Measurements from ENCODE around the gene RBPMS2. TPM values are rescaled to one million over a fixed set of nuclear protein-coding genes. Genes with fewer than 3 reads are reported as not detected.
"Not testable (repeated sequence)": the region's sequence is repeated elsewhere in the genome, so short reads cannot be mapped to it uniquely, and the experiment has no call there.

RBPMS2 gene
- polyA plus RNA-seq, 6 donors from 2014 or later, result 0.29 to 0.64 (median 0.30) TPM; not detected in 2

- no peak for ATAC-seq (ENCODE audit: low read depth in 2 of 2)
- Mint-ChIP-seq H3K27me3 (peaks cover 0 to 9% (median 7%) of the 10 kb centered on the region in 3 donors), H3K4me3 (no peak overlapping the region), H3K9me3 (no peaks in the 10 kb centered on the region), H3K36me3 (no peaks in the 10 kb centered on the region), H3K27ac (peak overlapping the region in 1 of 6 donors; percentile 74), H3K4me1 (peaks cover 3 to 8% (median 6%) of the 10 kb centered on the region in 3 donors)
- no peak for DNase-seq
Measured at GRCh38 chr15:64806509-64806908, 31.1 kb upstream of the RBPMS2 start.

- no peak overlapping the region for H3K27ac Mint-ChIP-seq
- ATAC-seq (ENCODE audit: low read depth in 2 of 2) (no peak), DNase-seq (no peak)
- peaks cover 0 to 3% (median 3%) of the 10 kb centered on the region in 3 donors for H3K4me1 Mint-ChIP-seq
- H3K4me3 Mint-ChIP-seq, result no peak overlapping the region
- H3K36me3 Mint-ChIP-seq, result no peaks in the 10 kb centered on the region
- peaks cover 0 to 9% (median 7%) of the 10 kb centered on the region in 3 donors for H3K27me3 Mint-ChIP-seq
- H3K9me3 Mint-ChIP-seq, result no peaks in the 10 kb centered on the region
Measured at GRCh38 chr15:64804619-64805018, 29.2 kb upstream of the RBPMS2 start.

GRCh38 chr15:64803526-64803925, 28.1 kb upstream of the RBPMS2 start:
- Mint-ChIP-seq H3K36me3 (no peaks in the 10 kb centered on the region), H3K9me3 (no peaks in the 10 kb centered on the region), H3K27ac (no peak overlapping the region), H3K27me3 (peaks cover 0 to 7% (median 5%) of the 10 kb centered on the region in 3 donors), H3K4me1 (peaks cover 0 to 3% (median 3%) of the 10 kb centered on the region in 3 donors), H3K4me3 (no peak overlapping the region)
- ATAC-seq (ENCODE audit: low read depth in 2 of 2) (no peak), DNase-seq (no peak)

GRCh38 chr15:64800476-64800875, 25.1 kb upstream of the RBPMS2 start:
- no peak overlapping the region for H3K27ac Mint-ChIP-seq
- no peak overlapping the region for H3K4me3 Mint-ChIP-seq

GRCh38 chr15:64798905-64799304, 23.5 kb upstream of the RBPMS2 start:
- not testable (repeated sequence) for ATAC-seq (ENCODE audit: low read depth in 2 of 2)

More at GRCh38 chr15:64800476-64800875, 25.1 kb upstream of the RBPMS2 start:
- peaks cover 0 to 3% (median 0%) of the 10 kb centered on the region in 3 donors for H3K4me1 Mint-ChIP-seq
- H3K9me3 Mint-ChIP-seq, result no peaks in the 10 kb centered on the region
- ATAC-seq (ENCODE audit: low read depth in 2 of 2), result no peak
- DNase-seq, result no peak
- no peaks in the 10 kb centered on the region for H3K27me3 Mint-ChIP-seq
- no peaks in the 10 kb centered on the region for H3K36me3 Mint-ChIP-seq

GRCh38 chr15:64795921-64796320, 20.5 kb upstream of the RBPMS2 start:
- not testable (repeated sequence) for H3K9me3 Mint-ChIP-seq; DNase-seq; H3K27me3 Mint-ChIP-seq; H3K27ac Mint-ChIP-seq; H3K36me3 Mint-ChIP-seq; H3K4me3 Mint-ChIP-seq; H3K4me1 Mint-ChIP-seq; ATAC-seq (ENCODE audit: low read depth in 2 of 2)

More at GRCh38 chr15:64798905-64799304, 23.5 kb upstream of the RBPMS2 start:
- H3K4me3 Mint-ChIP-seq, H3K4me1 Mint-ChIP-seq, H3K9me3 Mint-ChIP-seq, H3K36me3 Mint-ChIP-seq, DNase-seq, H3K27me3 Mint-ChIP-seq, H3K27ac Mint-ChIP-seq: not testable (repeated sequence)

- not testable (repeated sequence) for H3K27ac Mint-ChIP-seq
Measured at GRCh38 chr15:64795299-64795698, 19.9 kb upstream of the RBPMS2 start.

GRCh38 chr15:64792282-64792681, 16.9 kb upstream of the RBPMS2 start:
- DNase-seq (no peak), ATAC-seq (ENCODE audit: low read depth in 2 of 2) (no peak)
- Mint-ChIP-seq H3K27me3 (no peaks in the 10 kb centered on the region), H3K4me3 (no peak overlapping the region), H3K27ac (peak overlapping the region in 1 of 6 donors; percentile 44), H3K4me1 (no peaks in the 10 kb centered on the region), H3K9me3 (no peaks in the 10 kb centered on the region), H3K36me3 (no peaks in the 10 kb centered on the region)

More at GRCh38 chr15:64795299-64795698, 19.9 kb upstream of the RBPMS2 start:
- not testable (repeated sequence) for H3K36me3 Mint-ChIP-seq; H3K4me3 Mint-ChIP-seq; H3K27me3 Mint-ChIP-seq; H3K4me1 Mint-ChIP-seq; DNase-seq; ATAC-seq (ENCODE audit: low read depth in 2 of 2); H3K9me3 Mint-ChIP-seq

- Mint-ChIP-seq H3K27me3 (no peaks in the 10 kb centered on the region), H3K27ac (no peak overlapping the region), H3K36me3 (no peaks in the 10 kb centered on the region)
Measured at GRCh38 chr15:64791401-64791800, 16.0 kb upstream of the RBPMS2 start.

GRCh38 chr15:64783796-64784195, 8.4 kb upstream of the RBPMS2 start:
- no peaks in the 10 kb centered on the region for H3K9me3 Mint-ChIP-seq
- H3K4me1 Mint-ChIP-seq, result peaks cover 0 to 18% (median 16%) of the 10 kb centered on the region in 3 donors
- peaks cover 6 to 15% (median 10%) of the 10 kb centered on the region in 3 donors for H3K27me3 Mint-ChIP-seq
- peak overlapping the region in 1 of 6 donors; percentile 15 for H3K27ac Mint-ChIP-seq
- no peaks in the 10 kb centered on the region for H3K36me3 Mint-ChIP-seq
- ATAC-seq (ENCODE audit: low read depth in 2 of 2) (no peak), DNase-seq (no peak)
- no peak overlapping the region for H3K4me3 Mint-ChIP-seq

More at GRCh38 chr15:64791401-64791800, 16.0 kb upstream of the RBPMS2 start:
- ATAC-seq (ENCODE audit: low read depth in 2 of 2), result no peak
- Mint-ChIP-seq H3K9me3 (no peaks in the 10 kb centered on the region), H3K4me1 (no peaks in the 10 kb centered on the region), H3K4me3 (no peak overlapping the region)
- DNase-seq, result no peak

- ATAC-seq (ENCODE audit: low read depth in 2 of 2) (no peak), DNase-seq (no peak)
- peaks cover 0 to 18% (median 16%) of the 10 kb centered on the region in 3 donors for H3K4me1 Mint-ChIP-seq
- H3K36me3 Mint-ChIP-seq, result no peaks in the 10 kb centered on the region
- peaks cover 7 to 15% (median 11%) of the 10 kb centered on the region in 3 donors for H3K27me3 Mint-ChIP-seq
- no peaks in the 10 kb centered on the region for H3K9me3 Mint-ChIP-seq
- peak overlapping the region in 2 of 6 donors; percentile 25 to 76 for H3K27ac Mint-ChIP-seq
- no peak overlapping the region for H3K4me3 Mint-ChIP-seq
Measured at GRCh38 chr15:64782751-64783150, 7.4 kb upstream of the RBPMS2 start.

- Mint-ChIP-seq H3K9me3 (no peaks in the 10 kb centered on the region), H3K4me3 (no peak overlapping the region), H3K4me1 (peaks cover 0 to 24% (median 16%) of the 10 kb centered on the region in 3 donors), H3K36me3 (no peaks in the 10 kb centered on the region), H3K27me3 (peaks cover 18 to 29% (median 23%) of the 10 kb centered on the region in 3 donors), H3K27ac (peak overlapping the region in 1 of 6 donors; percentile 63)
- no peak for ATAC-seq (ENCODE audit: low read depth in 2 of 2)
- no peak for DNase-seq
Measured at GRCh38 chr15:64781299-64781698, 5.9 kb upstream of the RBPMS2 start.

GRCh38 chr15:64780600-64781156, 5.3 kb upstream of the RBPMS2 start:
- H3K4me1 Mint-ChIP-seq, result peaks cover 3 to 24% (median 16%) of the 10 kb centered on the region in 3 donors
- ATAC-seq (ENCODE audit: low read depth in 2 of 2), result no peak
- no peaks in the 10 kb centered on the region for H3K36me3 Mint-ChIP-seq
- no peak overlapping the region for H3K27ac Mint-ChIP-seq
- H3K27me3 Mint-ChIP-seq, result peaks cover 18 to 35% (median 28%) of the 10 kb centered on the region in 3 donors
- DNase-seq, result no peak
- no peaks in the 10 kb centered on the region for H3K9me3 Mint-ChIP-seq
- H3K4me3 Mint-ChIP-seq, result peak overlapping the region in 1 of 8 donors; percentile 6

GRCh38 chr15:64779630-64780029, 4.2 kb upstream of the RBPMS2 start:
- DNase-seq (no peak), ATAC-seq (ENCODE audit: low read depth in 2 of 2) (no peak)
- Mint-ChIP-seq H3K9me3 (no peaks in the 10 kb centered on the region), H3K4me3 (no peak overlapping the region), H3K27ac (peak overlapping the region in 1 of 6 donors; percentile 61), H3K36me3 (no peaks in the 10 kb centered on the region), H3K27me3 (peaks cover 18 to 35% (median 32%) of the 10 kb centered on the region in 3 donors), H3K4me1 (peaks cover 3 to 15% (median 9%) of the 10 kb centered on the region in 3 donors)
